Neural progenitor cell (in vitro differentiated cells): Measurements from ENCODE around the gene TOMM40L.

Experiments
- EZH2 ChIP-seq: fragments of 200-600 bp; sonication (generic); IDR thresholded peaks from 2 replicates; pipeline ENCODE4 v1.6.1; 2017; ENCODE audit warnings: antibody characterized with exemption, mild to moderate bottlenecking, moderate library complexity
- EZH2phosphoT487 ChIP-seq: fragments of 200-600 bp; sonication (generic); IDR thresholded peaks from 2 replicates; pipeline ENCODE4 v1.6.1; 2017; ENCODE audit warnings: antibody characterized with exemption
- TF ChIP-seq, protein P1 (sequence below): fragments of 200-600 bp; sonication (generic); IDR thresholded peaks from 2 replicates; pipeline ENCODE4 v1.5.1; 2017; ENCODE audit warnings: antibody characterized with exemption, mild to moderate bottlenecking

DNA sequence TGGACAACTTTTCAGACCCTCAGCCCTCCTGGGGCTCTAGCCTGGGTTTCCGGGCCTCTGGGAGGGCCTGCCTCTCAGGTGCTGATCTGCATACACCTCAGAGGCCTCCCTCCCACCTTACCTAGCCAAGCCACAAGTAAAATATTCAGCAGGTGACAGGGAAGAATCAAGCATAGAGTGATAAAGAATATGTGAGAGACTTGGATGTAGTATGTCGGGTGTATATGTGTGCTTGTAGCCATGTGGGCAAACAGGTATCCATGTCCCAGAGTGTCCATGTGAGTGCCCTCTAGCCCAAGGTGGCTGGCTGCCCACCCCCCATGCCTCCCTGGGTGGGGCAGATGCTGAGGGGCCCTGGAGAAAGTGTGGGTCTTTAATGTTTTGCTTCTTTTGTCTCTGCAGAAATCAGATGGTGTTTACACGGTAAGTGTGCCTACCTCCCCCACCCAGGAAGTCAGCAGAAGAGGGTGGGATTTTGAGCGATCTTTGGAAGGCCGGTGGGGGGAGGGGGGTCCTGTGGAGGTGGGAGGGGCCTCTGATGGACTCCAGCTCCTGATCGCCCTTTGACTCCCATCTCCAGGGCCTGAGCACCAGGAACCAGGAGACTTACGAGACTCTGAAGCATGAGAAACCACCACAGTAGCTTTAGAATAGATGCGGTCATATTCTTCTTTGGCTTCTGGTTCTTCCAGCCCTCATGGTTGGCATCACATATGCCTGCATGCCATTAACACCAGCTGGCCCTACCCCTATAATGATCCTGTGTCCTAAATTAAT lies 7.4 kb upstream of the TOMM40L start:
- TF ChIP-seq EZH2 (no peak), EZH2phosphoT487 (no peak)
- TF ChIP-seq, protein P1, sequence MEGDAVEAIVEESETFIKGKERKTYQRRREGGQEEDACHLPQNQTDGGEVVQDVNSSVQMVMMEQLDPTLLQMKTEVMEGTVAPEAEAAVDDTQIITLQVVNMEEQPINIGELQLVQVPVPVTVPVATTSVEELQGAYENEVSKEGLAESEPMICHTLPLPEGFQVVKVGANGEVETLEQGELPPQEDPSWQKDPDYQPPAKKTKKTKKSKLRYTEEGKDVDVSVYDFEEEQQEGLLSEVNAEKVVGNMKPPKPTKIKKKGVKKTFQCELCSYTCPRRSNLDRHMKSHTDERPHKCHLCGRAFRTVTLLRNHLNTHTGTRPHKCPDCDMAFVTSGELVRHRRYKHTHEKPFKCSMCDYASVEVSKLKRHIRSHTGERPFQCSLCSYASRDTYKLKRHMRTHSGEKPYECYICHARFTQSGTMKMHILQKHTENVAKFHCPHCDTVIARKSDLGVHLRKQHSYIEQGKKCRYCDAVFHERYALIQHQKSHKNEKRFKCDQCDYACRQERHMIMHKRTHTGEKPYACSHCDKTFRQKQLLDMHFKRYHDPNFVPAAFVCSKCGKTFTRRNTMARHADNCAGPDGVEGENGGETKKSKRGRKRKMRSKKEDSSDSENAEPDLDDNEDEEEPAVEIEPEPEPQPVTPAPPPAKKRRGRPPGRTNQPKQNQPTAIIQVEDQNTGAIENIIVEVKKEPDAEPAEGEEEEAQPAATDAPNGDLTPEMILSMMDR = no peak
